Smooth muscle cell (in vitro differentiated cells): Measurements from ENCODE around the gene WDR62. TPM values are rescaled to one million over a fixed set of nuclear protein-coding genes. Genes with fewer than 3 reads are reported as not detected.
A peak's percentile ranks its signal among the peaks of the same experiment; 100 is the strongest.

ENCODE experiments used
- DNase-seq: peaks from one replicate; lab custom pipeline; 2025; ENCODE audit not compliant: unreplicated experiment; lab: John Stamatoyannopoulos, UW
- H2AFZ ChIP-seq: fragments of 200-600 bp; sonication (generic); 2 replicates; pipeline ENCODE4 v1.6.0; 2016; ENCODE audit warnings: antibody characterized with exemption, low read depth, mild to moderate bottlenecking
- H3F3A ChIP-seq: fragments of 200-600 bp; sonication (generic); 2 replicates; pipeline ENCODE4 v1.6.0; 2017; ENCODE audit warnings: antibody characterized with exemption, low read depth
- H3K27ac ChIP-seq: fragments of 200-600 bp; sonication (generic); 2 replicates; pipeline ENCODE4 v1.5.1; 2016; ENCODE audit warnings: low read depth, mild to moderate bottlenecking
- H3K27me3 ChIP-seq: fragments of 200-600 bp; sonication (generic); 2 replicates; pipeline ENCODE4 v1.6.1; 2016; ENCODE audit warnings: low read depth, mild to moderate bottlenecking
- H3K36me3 ChIP-seq: fragments of 200-600 bp; sonication (generic); 2 replicates; pipeline ENCODE4 v1.5.1; 2016; ENCODE audit warnings: low read depth
- H3K4me1 ChIP-seq: fragments of 200-600 bp; sonication (generic); 2 replicates; pipeline ENCODE4 v1.5.1; 2016; ENCODE audit warnings: low read depth
- H3K4me2 ChIP-seq: fragments of 200-600 bp; sonication (generic); 2 replicates; pipeline ENCODE4 v1.6.0; 2016; ENCODE audit warnings: mild to moderate bottlenecking
- H3K4me3 ChIP-seq: fragments of 200-600 bp; sonication (generic); 2 replicates; pipeline ENCODE4 v1.5.1; 2016; ENCODE audit warnings: mild to moderate bottlenecking
- H3K79me2 ChIP-seq: fragments of 200-600 bp; sonication (generic); 2 replicates; pipeline ENCODE4 v1.6.0; 2016; ENCODE audit warnings: low read depth, mild to moderate bottlenecking
- H3K9ac ChIP-seq: fragments of 200-600 bp; sonication (generic); 2 replicates; pipeline ENCODE4 v1.6.0; 2016; ENCODE audit warnings: low read depth
- H3K9me3 ChIP-seq: fragments of 200-600 bp; sonication (generic); replicated peaks from 2 replicates; pipeline ENCODE4 v1.5.1; 2016; ENCODE audit warnings: low read depth
- H4K20me1 ChIP-seq: fragments of 200-600 bp; sonication (generic); 2 replicates; pipeline ENCODE4 v1.6.0; 2016; ENCODE audit warnings: low read depth
- CTCF ChIP-seq: fragments of 200-600 bp; sonication (generic); IDR thresholded peaks from 2 replicates; pipeline ENCODE4 v1.5.1; 2017; ENCODE audit warnings: borderline replicate concordance, mild to moderate bottlenecking, antibody characterized with exemption; ENCODE audit not compliant: insufficient read depth, poor library complexity, severe bottlenecking
- WGBS: methylation state at CpG from one replicate; pipeline ENCODE4 v1.1.7; 2016; ENCODE audit warnings: low lambda C conversion rate; 5-methylcytosine and 5-hydroxymethylcytosine counted together
- polyA plus RNA-seq: library from polyadenylated mRNA; unstranded; fragments of >200 nt; fragmentation: Nextera tagmentation; extraction: Ambion mirVana; gene quantifications from 2 replicates; pipeline ENCODE4 v1.2.1, GENCODE V29; 2016
- total RNA-seq: library from RNA; depleted of rRNA; stranded (reverse); fragments of >200 nt; gene quantifications from 2 replicates; pipeline ENCODE4 v1.2.3, GENCODE V29; 2014

The WDR62 gene
- total and polyA plus RNA-seq, 2 experiments from 2014 or later = 1.5 to 4.6 TPM

- Histone ChIP-seq H3K4me2 (peak overlapping the region; percentile 96), H3K4me3 (peak overlapping the region; percentile 70), H3F3A (no peaks in the 10 kb centered on the region), H3K36me3 (no peaks in the 10 kb centered on the region), H3K9me3 (no peaks in the 10 kb centered on the region), H3K4me1 (peaks cover 16% of the 10 kb centered on the region), H2AFZ (peak overlapping the region; percentile 93), H4K20me1 (no peaks in the 10 kb centered on the region), H3K79me2 (peaks cover 4% of the 10 kb centered on the region), H3K27ac (no peak overlapping the region), H3K27me3 (no peaks in the 10 kb centered on the region), H3K9ac (peak overlapping the region; percentile 83)
- WGBS = 36% methylated on average over 15 of the region's 15 CpGs
- no peak for TF ChIP-seq CTCF
- DNase-seq = no peak
These were observed 41.3 kb upstream of the WDR62 start for GRCh38 chr19:36013280-36014011.

DNA sequence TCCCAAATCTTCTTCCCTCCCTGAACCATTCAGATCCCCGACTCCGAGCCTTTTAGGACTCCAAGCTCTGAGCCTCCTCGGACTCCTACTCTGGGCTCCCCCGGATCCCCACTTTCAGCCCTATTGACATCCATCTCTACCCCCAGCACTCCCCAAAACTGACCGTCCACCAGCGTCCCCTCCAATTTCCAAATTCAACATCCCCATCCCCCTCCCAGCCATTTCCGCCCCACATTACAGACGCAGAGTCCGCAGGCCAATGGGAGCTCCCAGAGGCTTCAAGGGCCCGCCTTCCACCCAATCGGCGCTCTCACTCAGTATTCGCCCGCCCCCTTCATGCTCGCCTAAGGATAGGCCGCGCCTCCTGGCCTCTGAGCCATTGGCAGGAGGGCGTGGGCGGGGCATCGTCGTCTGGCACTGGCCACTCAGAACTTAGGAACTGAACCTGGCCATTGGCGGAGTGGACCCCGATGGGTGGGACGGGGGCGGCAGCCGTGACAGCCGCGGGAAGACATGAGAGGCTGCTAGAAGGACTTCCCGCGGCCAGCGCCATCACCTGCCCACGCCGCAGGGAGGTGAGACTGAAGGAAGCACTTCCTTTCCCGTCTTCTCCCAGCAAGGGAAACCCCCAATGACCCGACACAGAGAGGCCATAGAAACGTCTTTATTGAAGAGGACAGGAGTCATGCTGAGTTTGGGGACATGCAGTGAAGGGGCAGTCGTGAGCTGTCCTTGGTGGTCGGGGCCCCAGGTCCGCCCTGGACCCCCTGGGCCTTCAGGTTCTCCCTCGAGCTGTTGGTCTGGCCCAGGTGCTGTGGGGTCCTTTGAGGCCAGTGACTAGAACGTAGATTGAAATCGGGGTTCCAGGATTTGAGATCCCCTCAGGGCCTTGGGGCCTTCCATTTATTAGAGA lies 40.4 kb upstream of the WDR62 start, which contains the start of gene ALKBH6:
ALKBH6 (minus strand) TSS at position 202 of the 913 bp plus-strand sequence. CDS start 816 bp downstream, outside the sequence.
- H2AFZ ChIP-seq = peak within 1 kb of the TSS; percentile 93
- peaks cover 4% of the 10 kb centered on the region for H3K79me2 ChIP-seq
- no peaks in the 10 kb centered on the region for H3F3A ChIP-seq
- peak within 1 kb of the TSS; percentile 83 for H3K9ac ChIP-seq
- no peaks in the 10 kb centered on the region for H3K36me3 ChIP-seq
- no peak within 1 kb of the TSS for H3K27ac ChIP-seq
- H3K4me2 ChIP-seq = peak within 1 kb of the TSS; percentile 96
- TF ChIP-seq CTCF = no peak
- H3K27me3 ChIP-seq = no peaks in the 10 kb centered on the region
- H4K20me1 ChIP-seq = no peaks in the 10 kb centered on the region
- peaks cover 9% of the 10 kb centered on the region for H3K4me1 ChIP-seq
- WGBS = 2% methylated on average over 42 of the region's 42 CpGs
- peak; percentile 94 for DNase-seq
- H3K9me3 ChIP-seq = no peaks in the 10 kb centered on the region
- peak within 1 kb of the TSS; percentile 70 for H3K4me3 ChIP-seq

GRCh38 chr19:36019061-36019670 lies 35.5 kb upstream of the WDR62 start:
- H3K79me2 ChIP-seq = no peaks in the 10 kb centered on the region
- no peaks in the 10 kb centered on the region for H3F3A ChIP-seq
- TF ChIP-seq CTCF = no peak
- H3K27me3 ChIP-seq = no peaks in the 10 kb centered on the region
- no peak overlapping the region for H3K4me2 ChIP-seq
- no peaks in the 10 kb centered on the region for H3K36me3 ChIP-seq
- 97% methylated on average over 21 of the region's 22 CpGs for WGBS
- H3K9me3 ChIP-seq = no peaks in the 10 kb centered on the region
- DNase-seq = no peak
- no peak overlapping the region for H3K9ac ChIP-seq
- H3K4me1 ChIP-seq = peaks cover 6% of the 10 kb centered on the region
- no peak overlapping the region for H3K27ac ChIP-seq
- H3K4me3 ChIP-seq = no peak overlapping the region
- no peaks in the 10 kb centered on the region for H4K20me1 ChIP-seq
- no peak overlapping the region for H2AFZ ChIP-seq
